Activated naive CD4-positive, alpha-beta T cell treated with anti-CD3 and anti-CD28 coated beads, Interleukin-2, amount 50 U/mL, for 16 hours (primary cell): ENCODE measurements around the gene FGF14.

Source experiments
- DNase-seq: peaks from one replicate; pipeline ENCODE4 v3.0.0-alpha.2; 2020

Gene FGF14

DNA sequence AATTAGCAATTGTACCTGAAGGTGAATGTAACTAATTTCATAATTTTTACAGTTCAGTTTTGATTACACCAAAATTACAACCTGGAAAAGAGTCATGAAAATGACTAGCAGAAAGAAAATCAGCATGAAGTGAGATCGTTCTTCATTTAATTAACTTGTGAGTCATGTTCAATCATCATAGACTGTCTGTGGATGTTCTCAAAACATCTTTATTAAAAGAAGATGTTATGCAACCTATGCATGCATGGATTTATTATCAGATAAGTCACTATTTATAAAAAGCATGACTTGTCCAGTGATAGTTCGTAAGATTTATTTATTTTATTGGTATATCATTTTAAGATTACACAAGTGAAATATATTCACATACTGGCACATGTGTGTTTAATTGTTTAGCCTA, 703.4 kb downstream of the FGF14 start:
- no peak for DNase-seq

DNA sequence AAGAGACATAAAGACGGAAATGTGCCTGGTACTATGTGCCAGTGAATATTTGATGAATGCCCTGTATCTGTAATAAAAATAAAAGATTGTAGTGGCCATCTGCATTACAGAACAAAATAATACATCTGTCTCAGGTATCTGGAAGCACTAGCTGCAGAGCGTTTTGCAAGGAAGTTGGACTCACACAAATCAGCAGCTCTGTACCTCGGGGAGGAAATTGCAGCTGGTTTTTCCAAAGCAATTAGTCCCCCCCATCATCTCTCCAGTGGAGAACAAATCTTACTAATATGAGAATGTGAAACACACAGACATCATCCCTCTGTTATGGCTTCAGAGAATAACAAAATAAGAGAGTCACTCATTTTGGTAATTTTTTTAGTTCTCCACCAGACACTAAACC, 704.1 kb downstream of the FGF14 start:
- DNase-seq: no peak

DNA sequence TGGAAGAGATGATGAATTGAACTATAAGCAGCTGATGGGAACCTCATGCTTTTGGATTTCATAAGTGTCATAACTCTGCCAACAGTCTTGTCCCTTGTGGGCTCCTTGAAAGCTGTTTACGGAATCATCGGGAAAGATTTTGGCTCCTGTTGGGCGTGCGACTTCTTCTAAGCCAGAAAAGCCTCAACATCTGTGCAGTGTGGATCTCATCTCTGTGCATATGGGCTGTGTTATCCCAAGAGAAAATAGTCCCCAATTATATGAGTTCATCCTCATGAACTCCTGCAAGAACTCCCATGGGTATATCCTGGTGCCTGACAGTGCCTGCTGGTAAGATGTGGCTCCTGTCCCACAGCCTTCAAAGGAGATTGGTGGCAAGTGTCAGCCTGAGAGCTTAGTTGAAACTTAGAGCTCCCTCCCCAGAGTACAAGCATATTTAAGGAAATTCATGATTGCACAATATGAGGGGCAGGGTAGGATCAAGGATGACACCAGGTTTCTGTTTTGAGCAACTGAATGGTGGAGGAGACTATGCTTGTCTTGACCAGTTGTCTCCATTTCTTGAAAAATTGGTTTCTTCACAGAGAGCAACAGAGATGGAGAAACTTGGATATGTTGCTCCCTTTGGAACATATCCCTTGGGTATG, 705.9 kb downstream of the FGF14 start:
- DNase-seq: no peak

DNA sequence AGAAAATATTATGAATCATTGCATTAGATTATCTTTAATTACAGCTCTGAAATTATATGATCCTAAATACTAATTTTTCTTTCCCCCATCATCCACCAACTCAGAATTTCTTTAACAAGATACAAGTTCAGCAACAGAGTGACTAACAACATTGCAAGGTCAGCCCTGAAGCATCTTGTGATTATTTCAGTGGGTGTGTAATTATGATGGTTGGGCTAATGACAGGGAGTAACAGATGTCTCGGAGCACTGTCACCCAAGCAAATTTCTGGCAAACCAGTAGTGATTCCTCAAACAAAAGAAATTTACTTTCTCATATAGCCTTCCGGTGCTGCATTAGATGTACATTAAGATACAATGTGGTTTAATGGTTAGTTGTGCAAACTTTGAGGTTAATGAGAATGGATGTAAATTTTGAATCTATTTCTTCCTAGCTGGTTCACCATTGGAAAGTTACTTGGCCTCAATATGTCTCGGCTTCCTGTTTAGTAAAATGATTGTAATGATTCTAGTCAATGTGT, 710.4 kb downstream of the FGF14 start:
- DNase-seq: no peak

DNA sequence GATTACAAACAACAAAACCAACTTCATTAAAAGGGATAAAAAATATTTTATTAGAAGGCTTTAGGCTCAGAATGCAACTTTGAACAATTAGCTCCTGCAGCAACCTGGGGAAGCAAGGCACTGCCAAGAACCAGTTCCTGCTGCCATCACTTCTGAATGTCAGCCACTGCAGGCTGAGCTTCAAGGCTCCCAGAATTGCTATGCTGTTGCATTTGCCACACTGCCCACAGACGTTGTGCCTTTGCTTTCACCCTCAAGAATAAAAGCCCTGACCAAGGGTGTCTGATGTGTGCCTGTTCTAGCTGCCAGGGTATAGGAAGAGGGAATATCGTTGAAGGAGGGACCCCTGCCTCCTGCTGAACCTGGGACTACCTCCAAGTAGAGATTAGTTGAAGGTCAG, 711.0 kb downstream of the FGF14 start:
- no peak for DNase-seq

DNA sequence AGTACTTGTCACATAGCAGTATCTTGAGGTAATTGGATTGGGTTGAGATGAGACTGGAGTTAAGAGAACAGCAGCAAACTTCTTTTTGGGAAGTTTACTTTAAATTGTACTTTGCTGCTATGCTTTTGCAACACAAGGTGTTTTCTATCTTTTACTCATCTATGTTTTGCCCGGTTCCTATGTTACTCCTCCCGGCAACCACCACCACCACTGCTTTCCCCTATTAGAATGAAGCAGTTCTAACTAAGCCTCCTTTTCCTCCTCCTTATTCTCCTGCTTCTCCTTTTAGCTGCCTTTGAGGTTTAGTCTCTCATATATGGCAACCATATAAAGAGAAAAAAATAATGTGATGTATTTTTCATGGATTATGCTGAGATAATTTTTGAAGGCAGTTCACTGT, 715.8 kb downstream of the FGF14 start:
- no peak for DNase-seq

DNA sequence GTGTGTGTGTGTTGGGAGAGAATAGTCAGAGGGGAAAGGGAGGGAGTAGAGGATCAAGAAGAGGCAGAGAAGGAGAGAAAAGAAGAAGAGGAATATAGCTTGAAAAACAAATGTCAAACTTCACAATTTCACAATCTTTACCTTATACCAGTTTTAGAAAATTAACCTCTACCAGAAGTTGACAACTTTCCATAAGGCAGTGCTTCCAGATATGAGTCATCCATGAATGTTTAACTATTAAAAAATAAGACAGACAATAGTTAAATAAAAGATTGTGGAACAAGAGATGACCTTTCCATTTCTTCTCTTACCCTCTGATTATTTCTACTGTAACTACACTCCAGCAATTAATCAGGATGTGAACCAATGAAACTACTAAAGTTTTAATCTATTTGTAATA, 720.0 kb downstream of the FGF14 start:
- DNase-seq: no peak

DNA sequence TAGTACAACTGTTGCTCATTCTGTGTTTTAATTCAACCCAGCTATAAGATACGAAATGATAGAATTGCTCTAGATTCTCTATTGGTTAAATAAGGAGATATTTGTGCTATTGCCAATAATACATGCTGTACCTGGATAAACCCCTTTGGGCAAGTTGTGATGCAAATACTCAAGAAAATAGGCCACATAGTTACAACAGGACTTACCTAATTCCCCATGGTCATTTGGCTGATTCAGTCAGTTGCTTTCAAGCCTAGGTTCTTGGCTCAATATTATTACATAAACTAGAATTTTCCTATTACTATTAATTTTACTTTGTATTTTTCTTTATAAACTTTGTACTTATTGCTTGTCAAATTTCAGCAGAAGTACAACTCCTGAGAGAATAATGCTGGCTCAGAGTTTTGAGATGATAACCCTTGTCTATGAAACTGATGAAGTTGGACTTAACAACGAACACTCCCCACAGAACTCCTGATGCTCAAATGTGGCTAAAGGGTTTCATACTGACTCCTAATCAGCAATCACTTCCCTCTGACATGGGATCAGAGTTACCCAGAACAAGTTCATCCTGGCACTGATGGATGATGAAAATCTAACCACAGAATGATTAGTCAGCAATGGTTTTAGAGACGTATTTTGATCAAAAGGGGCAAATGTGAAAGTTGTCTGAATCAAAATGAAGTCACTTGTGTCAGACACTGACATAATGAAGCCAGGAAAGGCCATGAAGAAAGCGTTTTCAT, 728.3 kb downstream of the FGF14 start:
- no peak for DNase-seq

DNA sequence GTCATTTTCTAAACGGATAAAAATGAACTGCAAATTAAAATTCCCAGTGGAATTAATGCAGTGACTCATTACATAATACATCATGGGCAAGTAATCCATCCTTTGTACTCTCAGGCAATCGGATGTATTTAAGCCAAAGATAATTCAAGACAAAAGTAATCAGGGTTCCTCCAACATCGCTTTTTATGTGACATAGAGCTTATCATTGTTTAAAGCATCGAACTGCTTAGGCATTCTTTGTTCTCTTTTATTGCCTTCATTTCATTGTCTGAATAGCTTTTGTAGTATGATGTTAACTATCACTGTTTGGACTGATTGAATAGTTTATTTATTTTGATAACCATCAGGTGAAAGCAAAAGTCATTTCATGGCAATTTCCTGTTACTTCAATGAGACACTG, 740.0 kb downstream of the FGF14 start:
- DNase-seq: no peak
